Endothelial cell of coronary artery (primary cell): ENCODE measurements around the gene LRRC56. TPM values are rescaled to one million over a fixed set of nuclear protein-coding genes. Genes with fewer than 3 reads are reported as not detected.

ENCODE experiments used
- total RNA-seq: library from RNA; depleted of rRNA; stranded (reverse); fragments of >200 nt; gene quantifications from 2 replicates; pipeline ENCODE4 v1.2.3, GENCODE V29; 2014

The LRRC56 gene, protein sequence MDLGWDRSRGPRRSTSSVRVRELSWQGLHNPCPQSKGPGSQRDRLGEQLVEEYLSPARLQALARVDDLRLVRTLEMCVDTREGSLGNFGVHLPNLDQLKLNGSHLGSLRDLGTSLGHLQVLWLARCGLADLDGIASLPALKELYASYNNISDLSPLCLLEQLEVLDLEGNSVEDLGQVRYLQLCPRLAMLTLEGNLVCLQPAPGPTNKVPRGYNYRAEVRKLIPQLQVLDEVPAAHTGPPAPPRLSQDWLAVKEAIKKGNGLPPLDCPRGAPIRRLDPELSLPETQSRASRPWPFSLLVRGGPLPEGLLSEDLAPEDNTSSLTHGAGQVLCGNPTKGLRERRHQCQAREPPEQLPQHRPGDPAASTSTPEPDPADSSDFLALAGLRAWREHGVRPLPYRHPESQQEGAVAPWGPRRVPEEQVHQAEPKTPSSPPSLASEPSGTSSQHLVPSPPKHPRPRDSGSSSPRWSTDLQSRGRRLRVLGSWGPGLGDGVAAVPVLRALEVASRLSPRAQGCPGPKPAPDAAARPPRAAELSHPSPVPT
- 0.27 and 0.47 TPM in 2 replicates for total RNA-seq

DNA sequence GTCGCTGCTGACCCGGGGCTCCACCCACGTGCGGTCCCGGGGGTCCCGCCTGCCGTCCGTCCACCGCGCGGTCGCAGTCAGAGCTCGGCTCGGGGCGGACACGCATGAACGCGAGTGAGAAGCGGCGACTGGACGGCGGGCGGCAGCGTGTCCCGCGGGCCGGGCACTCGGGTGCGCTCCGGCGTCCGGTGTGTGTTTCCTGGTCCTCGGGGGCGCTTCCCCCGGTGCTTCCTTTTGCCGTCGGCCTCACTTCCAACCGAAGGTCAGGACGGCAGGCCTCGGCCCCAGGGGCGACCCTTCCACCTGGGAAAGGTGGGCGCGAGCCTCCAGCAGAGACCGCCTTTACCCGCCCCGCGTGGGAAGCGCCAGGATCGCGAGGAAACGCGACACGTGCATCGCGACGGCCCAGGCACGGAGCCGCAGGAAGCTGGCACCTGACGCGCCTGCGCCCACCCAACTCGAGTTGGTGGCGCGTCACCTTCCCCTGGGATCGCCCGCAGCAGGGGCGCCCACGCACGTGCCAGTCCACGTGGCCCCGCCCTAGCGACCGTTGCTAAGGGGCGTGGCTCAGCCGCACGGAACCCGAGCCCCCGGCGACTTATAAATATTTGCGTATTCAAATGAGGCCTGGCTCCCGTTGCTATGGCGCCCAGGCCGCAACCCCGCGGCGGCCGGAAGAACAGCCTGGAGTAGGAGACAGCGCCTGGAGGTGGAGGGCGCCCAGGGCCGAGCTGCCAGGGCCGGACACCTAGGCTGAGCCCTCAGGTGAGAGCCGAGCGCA lies at the start of gene LRRC56:
TSS of gene LRRC56 (plus strand) at position 687 of the 781 bp plus-strand sequence. CDS start 3,158 bp downstream, outside the sequence.

DNA sequence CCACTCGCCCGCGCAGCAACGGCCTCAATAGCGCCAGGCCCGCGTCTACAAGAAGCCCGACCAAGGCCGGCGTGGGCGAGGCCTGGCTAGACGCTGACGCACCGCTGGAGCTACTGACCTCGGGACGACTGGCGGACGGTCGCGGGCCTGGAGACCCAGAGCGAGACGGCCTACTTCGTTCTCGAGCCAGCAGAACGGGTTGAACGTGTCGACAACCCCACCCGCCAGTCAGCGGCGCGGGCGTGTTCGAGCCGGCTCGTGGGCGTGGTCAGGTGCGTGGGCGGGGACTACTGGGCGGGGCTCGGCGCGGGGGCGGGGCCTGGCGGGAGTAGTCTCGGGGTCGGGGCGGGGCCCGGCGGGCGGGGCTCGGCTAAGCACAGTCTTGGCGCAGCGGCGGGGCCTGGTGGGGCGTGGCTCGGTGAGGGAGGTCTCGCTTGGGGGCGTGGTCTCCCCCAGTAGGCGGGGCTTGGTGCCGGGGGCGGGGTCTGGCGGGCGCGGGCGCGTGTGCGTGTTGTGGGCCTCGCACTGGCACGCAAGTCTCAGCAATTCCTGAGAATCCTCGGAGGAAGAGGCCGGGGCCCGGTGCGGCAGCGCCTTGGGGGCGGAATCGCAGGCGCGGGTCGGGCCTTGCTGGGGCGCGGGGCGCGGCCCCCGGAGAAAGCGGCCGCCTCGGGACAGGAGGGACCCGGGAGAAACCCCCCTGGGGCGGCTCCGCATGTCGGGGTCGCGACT lies 30.2 kb upstream of the LRRC56 start, which contains the start of gene RNH1:
TSS of gene RNH1 (minus strand) at position 248 of the 732 bp plus-strand sequence. CDS start 5,080 bp downstream, outside the sequence.

DNA sequence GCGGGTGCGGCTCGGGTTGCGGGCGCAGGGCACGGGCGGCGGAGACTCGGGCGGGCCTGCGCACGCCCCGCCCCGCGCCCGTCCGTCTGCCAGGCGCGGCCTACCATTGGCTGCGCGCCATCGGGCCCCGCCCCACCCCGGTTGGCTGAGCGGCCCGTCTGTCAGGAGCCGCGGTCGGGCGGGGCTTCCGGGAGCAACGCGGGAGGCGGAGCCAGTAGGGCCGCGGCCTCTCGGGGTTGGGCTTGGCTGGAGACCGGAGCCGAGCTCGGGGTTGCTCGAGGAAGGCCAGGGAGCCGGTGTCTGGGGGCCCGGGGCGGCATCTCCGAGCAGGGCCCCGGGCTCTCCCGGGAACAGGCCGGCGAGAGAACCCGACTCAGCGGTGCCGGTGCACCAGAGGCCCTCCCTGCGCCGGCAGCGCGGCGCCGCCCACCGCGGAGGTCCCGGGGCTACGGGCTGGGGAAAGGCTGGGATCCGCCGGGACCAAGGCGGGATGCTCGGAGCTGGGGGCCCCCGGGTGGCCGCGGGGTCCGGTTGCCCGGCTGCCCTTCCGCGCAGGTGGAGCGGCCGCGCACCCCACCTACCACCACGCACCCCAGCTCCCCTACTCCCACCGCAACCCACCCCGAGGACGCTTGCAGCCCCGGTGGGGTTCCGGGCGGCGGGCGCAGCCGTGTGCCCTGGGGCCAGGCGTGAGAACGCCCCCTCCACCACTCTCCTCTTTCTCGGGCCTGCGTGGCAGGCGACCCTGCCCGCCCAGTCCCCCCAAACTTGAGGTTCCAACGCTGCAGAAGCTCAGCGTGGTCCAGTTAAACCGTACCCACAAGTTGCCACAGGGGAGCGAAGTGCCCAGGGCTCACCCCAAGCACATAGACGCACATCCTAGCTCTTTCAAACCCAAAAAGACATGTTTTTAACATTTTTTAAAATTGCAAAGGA lies 1.5 kb upstream of the LRRC56 start, which contains the start of gene HRAS:
TSS of gene HRAS (minus strand) at position 58 of the 936 bp plus-strand sequence.

DNA sequence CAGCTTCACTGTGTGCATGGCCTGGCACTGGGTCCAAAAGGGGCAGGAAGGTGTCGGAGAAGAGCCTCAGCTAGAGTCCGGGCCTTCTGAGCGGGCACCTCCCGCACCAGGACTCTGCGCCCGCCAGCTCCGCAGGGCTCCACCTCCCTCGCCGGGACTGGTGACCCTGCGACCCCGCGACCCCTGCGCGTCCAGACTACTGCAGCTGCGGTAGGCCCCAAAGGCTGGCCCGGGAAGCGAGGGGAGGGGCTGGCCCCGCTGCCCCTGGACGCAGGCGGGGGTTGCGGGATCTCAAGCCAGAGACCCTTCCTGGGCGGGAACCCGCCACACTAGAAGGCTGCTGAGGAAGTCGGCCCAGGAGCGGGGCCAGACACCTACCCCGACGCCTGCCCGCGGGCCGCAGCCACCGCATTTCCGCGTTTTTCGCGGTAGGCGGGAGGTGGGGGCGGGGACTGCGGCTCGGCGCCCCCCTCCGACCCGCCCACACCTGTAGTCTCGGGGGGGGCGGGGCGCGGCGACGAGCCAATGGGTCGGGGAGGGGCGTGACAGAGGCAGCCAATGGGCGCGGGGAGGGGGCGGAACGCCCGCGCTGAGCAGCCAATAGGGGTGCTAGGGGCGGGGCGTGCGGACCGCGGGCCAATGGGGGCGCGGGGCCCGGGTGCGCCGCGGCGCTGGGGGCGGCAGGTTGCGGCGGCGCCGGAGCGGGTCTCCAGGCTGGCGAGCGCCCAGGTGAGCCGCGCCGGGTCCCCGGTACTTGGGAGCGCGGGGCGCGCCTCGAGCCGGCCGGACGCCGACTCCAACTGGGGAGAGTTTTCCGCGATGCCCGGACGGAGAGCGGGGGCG lies 23.2 kb downstream of the LRRC56 start, which contains the start of the genes LMNTD2 and RASSF7:
TSS of gene LMNTD2 (minus strand) at position 434 of the 843 bp plus-strand sequence. CDS start at position 412, 22 bp downstream.
TSS of gene RASSF7 (plus strand) at position 666 of the 843 bp plus-strand sequence. CDS start 799 bp downstream, outside the sequence.

DNA sequence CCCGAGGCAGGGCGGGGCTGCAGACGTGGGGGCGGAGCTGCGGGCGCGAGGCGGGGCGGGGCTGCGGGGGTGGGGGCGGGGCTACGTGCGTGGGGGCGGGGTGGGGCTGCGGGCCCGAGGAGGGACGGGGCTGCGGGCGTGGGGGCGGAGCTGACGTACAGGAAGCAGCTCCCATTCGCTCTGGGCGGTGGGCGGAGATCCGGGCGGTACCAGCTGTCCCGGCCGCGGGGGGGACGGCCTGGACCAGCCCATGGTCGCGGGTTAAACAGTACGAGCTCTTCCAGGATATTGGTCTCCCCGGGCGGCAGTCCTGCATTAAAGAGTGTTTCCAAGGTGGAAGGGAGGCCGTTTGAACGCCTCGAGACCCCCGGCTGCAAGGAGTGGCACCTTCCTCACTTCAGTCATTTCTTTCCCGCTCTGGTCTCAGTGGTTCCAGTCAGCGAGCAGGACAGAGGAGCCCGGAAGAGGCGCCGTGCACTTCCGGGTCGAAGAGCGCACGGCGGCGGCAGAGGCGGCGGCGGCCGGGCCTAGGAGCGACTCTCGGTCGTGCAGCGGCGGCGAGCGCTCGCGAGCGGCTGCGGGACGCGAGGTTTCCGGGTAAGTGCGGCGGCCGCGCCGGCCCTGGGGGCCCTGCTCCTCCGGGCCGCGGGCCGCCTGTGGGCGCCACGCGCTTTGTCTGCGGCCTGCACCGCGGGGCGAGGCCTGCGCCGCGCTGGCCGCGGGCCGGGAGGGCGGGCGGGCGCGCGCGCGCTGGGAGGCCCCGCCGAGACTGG lies 38.9 kb downstream of the LRRC56 start, which contains the start of gene PHRF1:
TSS of gene PHRF1 (plus strand) at position 475 of the 773 bp plus-strand sequence. CDS start 5,043 bp downstream, outside the sequence.

Other genes with a start within 250 kb of the LRRC56 start
- 7.7 and 18.4 TPM in 2 replicates for gene PGGHG, start 248.4 kb upstream of the LRRC56 start, total RNA-seq
- not detected in 2 replicates for gene IFITM5, start 238.0 kb upstream of the LRRC56 start, total RNA-seq
- 29.3 and 48.9 TPM in 2 replicates for gene IFITM2, start 229.7 kb upstream of the LRRC56 start, total RNA-seq
- 2.1 and 8.3 TPM in 2 replicates for gene IFITM1, start 223.5 kb upstream of the LRRC56 start, total RNA-seq
- 30.3 and 64.5 TPM in 2 replicates for gene IFITM3, start 216.7 kb upstream of the LRRC56 start, total RNA-seq
- 2.5 and 4.6 TPM in 2 replicates for gene B4GALNT4, start 168.0 kb upstream of the LRRC56 start, total RNA-seq
- 0.09 and 1.3 TPM in 2 replicates for gene PKP3, start 143.3 kb upstream of the LRRC56 start, total RNA-seq
- gene SIGIRR, start 122.5 kb upstream of the LRRC56 start, total RNA-seq: 28.6 and 35.5 TPM in 2 replicates
- gene ANO9, start 95.5 kb upstream of the LRRC56 start, total RNA-seq: 0.09 TPM in 2 replicates
- gene PTDSS2, start 87.2 kb upstream of the LRRC56 start, total RNA-seq: 33.9 and 34.7 TPM in 2 replicates
- gene RNH1, start 30.3 kb upstream of the LRRC56 start, total RNA-seq: 203 and 307 TPM in 2 replicates
- 77.6 and 97.3 TPM in 2 replicates for gene HRAS, start 2.0 kb upstream of the LRRC56 start, total RNA-seq
- gene LMNTD2, start 23.2 kb downstream of the LRRC56 start, total RNA-seq: 0.36 and 1.1 TPM in 2 replicates
- gene RASSF7, start 23.4 kb downstream of the LRRC56 start, total RNA-seq: 10.4 and 14.9 TPM in 2 replicates
- 25.6 and 33.3 TPM in 2 replicates for gene PHRF1, start 38.9 kb downstream of the LRRC56 start, total RNA-seq
- gene IRF7, start 78.4 kb downstream of the LRRC56 start, total RNA-seq: 10.4 and 11.3 TPM in 2 replicates
- not detected in 2 replicates for gene CDHR5, start 87.4 kb downstream of the LRRC56 start, total RNA-seq
- not detected in 2 replicates for gene SCT, start 89.7 kb downstream of the LRRC56 start, total RNA-seq
- not detected in 2 replicates for gene DRD4, start 99.7 kb downstream of the LRRC56 start, total RNA-seq
- 39.4 and 44.8 TPM in 2 replicates for gene DEAF1, start 157.7 kb downstream of the LRRC56 start, total RNA-seq
- gene TMEM80, start 158.3 kb downstream of the LRRC56 start, total RNA-seq: 5.5 and 6.2 TPM in 2 replicates
- gene EPS8L2, start 168.7 kb downstream of the LRRC56 start, total RNA-seq: 2.7 and 3.9 TPM in 2 replicates
- 207 and 250 TPM in 2 replicates for gene TALDO1, start 209.9 kb downstream of the LRRC56 start, total RNA-seq
- gene GATD1, start 240.0 kb downstream of the LRRC56 start, total RNA-seq: 22.7 and 25.9 TPM in 2 replicates